SK-N-SH (cell line): ENCODE measurements around the gene PRSS3. TPM values are rescaled to one million over a fixed set of nuclear protein-coding genes. Genes with fewer than 3 reads are reported as not detected.
A peak's percentile ranks its signal among the peaks of the same experiment; 100 is the strongest.

Experiments
- CTCF ChIA-PET: fragments of 300-600, 350-600 bp; formaldehyde crosslinking; extraction: SDS; loops from one replicate; lab custom pipeline; 2021; lab: Yijun Ruan, JAX
- POLR2A ChIA-PET: fragments of 350-600 bp; sonication (Branson Sonifier 250); formaldehyde crosslinking; extraction: SDS; loops from one replicate; lab custom pipeline; 2020; ENCODE audit warnings: antibody characterized with exemption, inconsistent platforms; lab: Yijun Ruan, JAX
- DNase-seq: peaks from one replicate; pipeline ENCODE4 v3.0.0; 2012
- H2AFZ ChIP-seq: fragments of 200-600 bp; sonication (generic); 2 replicates; pipeline ENCODE4 v1.8.1; 2016; ENCODE audit warnings: antibody characterized with exemption, mild to moderate bottlenecking, low read depth
- H3F3A ChIP-seq: fragments of 200-600 bp; sonication (generic); replicated peaks from 2 replicates; pipeline ENCODE3; 2016; ENCODE audit warnings: antibody characterized with exemption, mild to moderate bottlenecking; ENCODE audit not compliant: insufficient read depth
- H3K27ac ChIP-seq, 2 experiments: fragments of 200-500 bp in 1 of 2; fragments of 200-600 bp in 1 of 2; sonication (Bioruptor generic) in 1 of 2; sonication (generic), shearing (Covaris generic) in 1 of 2; 2 replicates each; pipeline versions ENCODE4 v1.5.1 to v1.6.1; 2014 to 2016; ENCODE audit warnings: low read depth in 2 of 2, inconsistent platforms in 1 of 2, low read length in 1 of 2, mild to moderate bottlenecking in 1 of 2, mixed read lengths in 1 of 2
- H3K27me3 ChIP-seq: fragments of 200-600 bp; sonication (generic), shearing (Covaris generic); 2 replicates; pipeline ENCODE4 v1.6.1; 2016; ENCODE audit warnings: mixed run types; ENCODE audit not compliant: insufficient read depth
- H3K36me3 ChIP-seq, 2 experiments: fragments of 200-500 bp in 1 of 2; fragments of 200-600 bp in 1 of 2; sonication (Bioruptor generic) in 1 of 2; sonication (generic) in 1 of 2; replicated peaks in 1 of 2; 2 replicates each; pipeline versions ENCODE3 to v1.5.1; 2014 to 2016; ENCODE audit warnings: low read length in 1 of 2, mild to moderate bottlenecking in 1 of 2; ENCODE audit not compliant: insufficient read depth in 2 of 2, control insufficient read depth in 1 of 2
- H3K4me1 ChIP-seq, 2 experiments: fragments of 200-500 bp in 1 of 2; fragments of 200-600 bp in 1 of 2; sonication (Bioruptor generic) in 1 of 2; sonication (generic), shearing (Covaris generic) in 1 of 2; 2 replicates each; pipeline versions ENCODE4 v1.5.1 to v1.6.1; 2014 to 2016; ENCODE audit warnings: low read depth in 1 of 2, low read length in 1 of 2, mixed run types in 1 of 2; ENCODE audit not compliant: insufficient read depth in 2 of 2, control insufficient read depth in 1 of 2
- H3K4me2 ChIP-seq: fragments of 200-600 bp; sonication (generic), shearing (Covaris generic); 2 replicates; pipeline ENCODE4 v1.6.1; 2017; ENCODE audit warnings: mixed run types
- H3K4me3 ChIP-seq, 2 experiments: fragments of 200-500 bp in 1 of 2; fragments of 200-600 bp in 1 of 2; sonication (Bioruptor generic) in 1 of 2; sonication (generic), shearing (Covaris generic) in 1 of 2; 2 replicates each; pipeline versions ENCODE4 v1.5.1 to v1.8.1; 2014 to 2016; ENCODE audit warnings: low read depth in 2 of 2, inconsistent platforms in 1 of 2, low read length in 1 of 2, mild to moderate bottlenecking in 1 of 2, mixed read lengths in 1 of 2, moderate library complexity in 1 of 2
- H3K79me2 ChIP-seq: fragments of 200-600 bp; sonication (generic); 2 replicates; pipeline ENCODE4 v1.8.1; 2017; ENCODE audit warnings: mild to moderate bottlenecking; ENCODE audit not compliant: insufficient read depth
- H3K9ac ChIP-seq: fragments of 200-600 bp; sonication (generic); 2 replicates; pipeline ENCODE4 v1.6.1; 2017; ENCODE audit warnings: mixed run types
- H3K9me2 ChIP-seq: fragments of 200-600 bp; sonication (generic); 2 replicates; pipeline ENCODE4 v1.6.1; 2017; ENCODE audit warnings: mixed run types
- H3K9me3 ChIP-seq: fragments of 200-600 bp; sonication (generic); 2 replicates; pipeline ENCODE4 v1.6.1; 2017; ENCODE audit warnings: mixed run types, mild to moderate bottlenecking, moderate library complexity
- H4K20me1 ChIP-seq: fragments of 200-600 bp; sonication (generic); 2 replicates; pipeline ENCODE4 v1.6.1; 2017; ENCODE audit warnings: mild to moderate bottlenecking, mixed run types; ENCODE audit not compliant: insufficient read depth
- FOXJ3 ChIP-seq: sonication (generic); formaldehyde crosslinking; IDR thresholded peaks from 2 replicates; pipeline ENCODE4 v1.5.1; 2020; ENCODE audit warnings: mild to moderate bottlenecking, missing genetic modification reagents
- MXI1 ChIP-seq: IDR thresholded peaks from 2 replicates; pipeline ENCODE4 v1.6.1; 2012; ENCODE audit warnings: mild to moderate bottlenecking, low read depth, low read length, improper control_type of control experiment
- SMC3 ChIP-seq: IDR thresholded peaks from 2 replicates; pipeline ENCODE4 v1.6.1; 2012; ENCODE audit warnings: low read depth, low read length, improper control_type of control experiment
- TCF12 ChIP-seq: IDR thresholded peaks from 2 replicates; pipeline ENCODE4 v1.4.0; 2012
- WGBS: methylation state at CpG from one replicate; pipeline ENCODE4 v1.1.6; 2017; ENCODE audit warnings: low lambda C conversion rate; 5-methylcytosine and 5-hydroxymethylcytosine counted together
- polyA plus RNA-seq, 3 experiments: library from polyadenylated mRNA; depleted of rRNA; stranded (reverse); fragments of >200 nt; gene quantifications; 2 replicates each; pipeline ENCODE4 v1.2.3, GENCODE V29; 2012
- TF ChIP-seq, protein P1 (sequence below): fragments of 150-350 bp; IDR thresholded peaks from 2 replicates; pipeline ENCODE4 v1.6.1; 2017; ENCODE audit warnings: antibody characterized with exemption, low read length, low read depth, borderline replicate concordance
- TF ChIP-seq, protein P2 (sequence below): IDR thresholded peaks from 2 replicates; pipeline ENCODE4 v1.4.0; 2012; ENCODE audit warnings: low read depth, borderline replicate concordance

Gene PRSS3
- polyA plus RNA-seq, 1 of the 3 experiments (the other 2 are of a cell fraction) = 4.7 TPM

DNA sequence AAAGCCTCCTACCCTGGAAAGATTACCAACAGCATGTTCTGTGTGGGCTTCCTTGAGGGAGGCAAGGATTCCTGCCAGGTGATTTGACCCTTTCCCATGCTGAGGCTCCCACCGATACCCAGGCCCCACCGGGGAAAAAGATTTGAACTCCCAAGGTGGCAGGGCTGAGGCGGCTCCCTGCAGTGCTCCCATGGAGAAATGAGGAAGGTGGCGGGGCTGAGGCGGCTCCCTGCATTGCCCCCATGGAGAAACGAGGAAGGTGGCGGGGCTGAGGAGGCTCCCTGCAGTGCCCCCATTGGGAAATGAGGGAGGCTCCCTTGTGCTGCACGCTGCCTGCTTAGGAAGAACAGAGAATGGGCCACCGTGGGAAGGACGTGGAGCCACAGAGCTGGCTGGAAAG, 3.2 kb downstream of the PRSS3 start:
- CTCF ChIA-PET = interaction anchor here (0.8 to 1.9 kb wide), 5 partner anchors 8 to 175 kb away, joined by 3 to 6 read pairs (median 3); no protein-coding TSS in a partner anchor
- no peaks in the 10 kb centered on the region for H3K27me3 ChIP-seq
- no peak overlapping the region for H2AFZ ChIP-seq
- 87% methylated on average over 9 of the region's 10 CpGs for WGBS
- no peaks in the 10 kb centered on the region for H3K9me2 ChIP-seq
- H3K9me3 ChIP-seq = no peaks in the 10 kb centered on the region
- H3K4me1 ChIP-seq = peaks cover 0 to 10% of the 10 kb centered on the region in 2 experiments; a peak in 1 of 4 replicates
- peaks cover 0 to 3% of the 10 kb centered on the region in 2 experiments for H3K36me3 ChIP-seq
- POLR2A ChIA-PET = no interaction called here
- no peak overlapping the region for H3K9ac ChIP-seq
- H3K79me2 ChIP-seq = no peaks in the 10 kb centered on the region
- H4K20me1 ChIP-seq = no peaks in the 10 kb centered on the region
- no peak overlapping the region for H3K4me2 ChIP-seq
- TF ChIP-seq SMC3 (no peak), FOXJ3 (CRISPR knock-in tag) (no peak), TCF12 (no peak)
- TF ChIP-seq, protein P1, sequence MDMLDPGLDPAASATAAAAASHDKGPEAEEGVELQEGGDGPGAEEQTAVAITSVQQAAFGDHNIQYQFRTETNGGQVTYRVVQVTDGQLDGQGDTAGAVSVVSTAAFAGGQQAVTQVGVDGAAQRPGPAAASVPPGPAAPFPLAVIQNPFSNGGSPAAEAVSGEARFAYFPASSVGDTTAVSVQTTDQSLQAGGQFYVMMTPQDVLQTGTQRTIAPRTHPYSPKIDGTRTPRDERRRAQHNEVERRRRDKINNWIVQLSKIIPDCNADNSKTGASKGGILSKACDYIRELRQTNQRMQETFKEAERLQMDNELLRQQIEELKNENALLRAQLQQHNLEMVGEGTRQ = no peak
- no peaks in the 10 kb centered on the region for H3F3A ChIP-seq
- no peak for DNase-seq
- no peak overlapping the region for H3K4me3 ChIP-seq
- no peak overlapping the region for H3K27ac ChIP-seq

DNA sequence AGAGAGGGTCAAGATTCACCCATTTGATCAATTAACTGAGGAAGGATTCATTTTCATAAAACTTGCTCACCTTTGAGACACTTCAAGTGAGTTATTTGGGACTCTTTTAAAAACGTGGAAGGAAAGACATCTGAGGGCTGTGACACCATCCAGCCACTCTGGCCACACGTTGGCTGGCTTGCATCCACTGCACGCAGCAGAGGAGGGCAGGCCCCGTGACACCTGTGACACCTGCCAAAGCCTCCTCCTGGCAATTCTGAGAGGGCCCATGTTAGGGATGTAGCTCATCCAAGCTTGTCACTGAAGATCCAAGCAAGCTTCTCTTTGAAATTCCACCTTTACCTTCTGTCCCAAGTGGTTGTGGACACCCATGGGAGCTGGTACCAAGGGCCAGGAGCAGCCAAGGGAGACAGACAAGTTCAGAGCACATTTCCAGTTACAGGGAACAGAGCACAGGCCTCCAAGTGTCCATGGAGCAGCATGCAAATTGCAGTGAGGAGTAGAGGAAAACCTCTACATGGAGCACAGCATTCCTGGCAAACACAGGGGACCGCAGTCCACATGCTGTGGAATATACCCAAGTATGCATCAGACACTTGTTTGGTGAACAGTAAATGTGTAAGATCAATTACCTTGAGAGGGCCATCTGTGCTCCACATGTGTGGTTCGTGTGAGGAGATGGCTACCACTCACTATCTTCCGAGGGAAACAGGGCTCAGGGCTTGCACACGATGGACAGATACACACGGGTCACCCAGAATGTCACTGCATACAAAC, 4.8 kb downstream of the PRSS3 start:
- no peak overlapping the region for H3K9ac ChIP-seq
- ChIA-PET POLR2A (no interaction called here), CTCF (interaction anchor here (1.9 to 2.9 kb wide), 2 partner anchors 13 to 21 kb away, joined by 5 to 12 read pairs; no protein-coding TSS in a partner anchor)
- H3K79me2 ChIP-seq = no peaks in the 10 kb centered on the region
- no peak overlapping the region for H3K4me3 ChIP-seq
- H2AFZ ChIP-seq = no peak overlapping the region
- peaks cover 0 to 3% of the 10 kb centered on the region in 2 experiments for H3K36me3 ChIP-seq
- 43% methylated on average over 9 of the region's 9 CpGs for WGBS
- no peak overlapping the region; a peak in 1 of 4 replicates for H3K27ac ChIP-seq
- peak; percentile 23 for DNase-seq
- no peaks in the 10 kb centered on the region for H3K9me2 ChIP-seq
- no peaks in the 10 kb centered on the region for H3F3A ChIP-seq
- TF ChIP-seq, protein P2, sequence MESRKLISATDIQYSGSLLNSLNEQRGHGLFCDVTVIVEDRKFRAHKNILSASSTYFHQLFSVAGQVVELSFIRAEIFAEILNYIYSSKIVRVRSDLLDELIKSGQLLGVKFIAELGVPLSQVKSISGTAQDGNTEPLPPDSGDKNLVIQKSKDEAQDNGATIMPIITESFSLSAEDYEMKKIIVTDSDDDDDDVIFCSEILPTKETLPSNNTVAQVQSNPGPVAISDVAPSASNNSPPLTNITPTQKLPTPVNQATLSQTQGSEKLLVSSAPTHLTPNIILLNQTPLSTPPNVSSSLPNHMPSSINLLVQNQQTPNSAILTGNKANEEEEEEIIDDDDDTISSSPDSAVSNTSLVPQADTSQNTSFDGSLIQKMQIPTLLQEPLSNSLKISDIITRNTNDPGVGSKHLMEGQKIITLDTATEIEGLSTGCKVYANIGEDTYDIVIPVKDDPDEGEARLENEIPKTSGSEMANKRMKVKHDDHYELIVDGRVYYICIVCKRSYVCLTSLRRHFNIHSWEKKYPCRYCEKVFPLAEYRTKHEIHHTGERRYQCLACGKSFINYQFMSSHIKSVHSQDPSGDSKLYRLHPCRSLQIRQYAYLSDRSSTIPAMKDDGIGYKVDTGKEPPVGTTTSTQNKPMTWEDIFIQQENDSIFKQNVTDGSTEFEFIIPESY = no peak
- TF ChIP-seq MXI1 = peak; percentile 22; the same call in 1 of the 2 replicates
- no peak overlapping the region for H3K4me2 ChIP-seq
- H3K4me1 ChIP-seq = peaks cover 0 to 10% of the 10 kb centered on the region in 2 experiments; a peak in 1 of 4 replicates
- no peaks in the 10 kb centered on the region for H3K27me3 ChIP-seq
- no peaks in the 10 kb centered on the region for H4K20me1 ChIP-seq
- no peaks in the 10 kb centered on the region for H3K9me3 ChIP-seq
